Cardiac septum (tissue), 1 donor: ENCODE measurements around the gene CUBN. TPM values are rescaled to one million over a fixed set of nuclear protein-coding genes. Genes with fewer than 3 reads are reported as not detected.
"Not testable (repeated sequence)": the region's sequence is repeated elsewhere in the genome, so short reads cannot be mapped to it uniquely, and the experiment has no call there.

Experiments
- DNase-seq: peaks from one replicate; pipeline ENCODE4 v3.0.0-alpha.2; 2020; ENCODE audit warnings: low spot score
- intact Hi-C: fragments of 100-400 bp; cut with DNase I; formaldehyde crosslinking; loops from one replicate; pipeline ENCODE4 v1.14.0; 2022
- total RNA-seq: library from RNA; stranded (reverse); fragmentation: NEBNext Ultra II Directional; extraction: Animal tissue kit (Norgen Biotek cat#: 25700); gene quantifications from one replicate; pipeline ENCODE4 v1.2.1, GENCODE V29; 2021
- donor health status: DM: no; HTN: no; CAD: no.

Gene CUBN
- total RNA-seq, 1 donor from 2014 or later, result 0.54 TPM

GRCh38 chr10:17143055-17143690, 13.6 kb upstream of the CUBN start:
- intact Hi-C loops, result no loop called here

GRCh38 chr10:17141504-17142229, 12.1 kb upstream of the CUBN start:
- intact Hi-C loops, result no loop called here
- no peak for DNase-seq

More at GRCh38 chr10:17143055-17143690, 13.6 kb upstream of the CUBN start:
- no peak for DNase-seq

GRCh38 chr10:17140386-17140761, 10.8 kb upstream of the CUBN start:
- intact Hi-C loops, result no loop called here
- no peak for DNase-seq

- intact Hi-C loops, result no loop called here
- no peak for DNase-seq
These were observed 8.9 kb upstream of the CUBN start for GRCh38 chr10:17138460-17139042.

GRCh38 chr10:17134737-17135260, 5.2 kb upstream of the CUBN start:
- no peak for DNase-seq
- intact Hi-C loops, result no loop called here

- DNase-seq, result no peak
- intact Hi-C loops, result no loop called here
These were observed 4.7 kb upstream of the CUBN start for GRCh38 chr10:17134282-17134681.

GRCh38 chr10:17128261-17128660, 1.4 kb downstream of the CUBN start:
- intact Hi-C loops, result no loop called here
- DNase-seq, result no peak

- no peak for DNase-seq
- intact Hi-C loops, result no loop called here
These were observed 3.3 kb downstream of the CUBN start for GRCh38 chr10:17126327-17126726.

- DNase-seq, result no peak
- intact Hi-C loops, result no loop called here
These were observed 4.3 kb downstream of the CUBN start for GRCh38 chr10:17125206-17125893.

- DNase-seq, result no peak
- intact Hi-C loops, result no loop called here
These were observed 5.7 kb downstream of the CUBN start for GRCh38 chr10:17123961-17124360.

- intact Hi-C loops, result no loop called here
- DNase-seq, result no peak
These were observed 6.6 kb downstream of the CUBN start for GRCh38 chr10:17122726-17123661.

GRCh38 chr10:17122052-17122451, 7.6 kb downstream of the CUBN start:
- intact Hi-C loops, result no loop called here

GRCh38 chr10:17120694-17121093, 8.9 kb downstream of the CUBN start:
- no peak for DNase-seq
- intact Hi-C loops, result no loop called here

More at GRCh38 chr10:17122052-17122451, 7.6 kb downstream of the CUBN start:
- no peak for DNase-seq

- DNase-seq, result no peak
- intact Hi-C loops, result no loop called here
These were observed 9.8 kb downstream of the CUBN start for GRCh38 chr10:17119845-17120244.

- no peak for DNase-seq
- intact Hi-C loops, result no loop called here
These were observed 13.4 kb downstream of the CUBN start for GRCh38 chr10:17116193-17116592.

GRCh38 chr10:17115683-17116082, 13.9 kb downstream of the CUBN start:
- intact Hi-C loops, result no loop called here
- DNase-seq, result no peak

- DNase-seq, intact Hi-C loops: not testable (repeated sequence)
These were observed 14.7 kb downstream of the CUBN start for GRCh38 chr10:17114878-17115444.

- intact Hi-C loops, result no loop called here
- DNase-seq, result no peak
These were observed 15.6 kb downstream of the CUBN start for GRCh38 chr10:17113889-17114540.
